COLO668 (cell line): ENCODE results near the gene NPIPA1.
"Not testable (repeated sequence)": the region's sequence is repeated elsewhere in the genome, so short reads cannot be mapped to it uniquely, and the experiment has no call there.

Experiments used
- DNase-seq: peaks from one replicate; lab custom pipeline; 2025; ENCODE audit not compliant: unreplicated experiment; lab: John Stamatoyannopoulos, UW

The NPIPA1 gene

GRCh38 chr16:14937143-14937542 lies at the start of gene NPIPA1:
Gene NPIPA1, plus strand, starts transcription at chr16:14937443. Its CDS starts 0 bp downstream, at chr16:14937443.
- DNase-seq = not testable (repeated sequence)

DNA sequence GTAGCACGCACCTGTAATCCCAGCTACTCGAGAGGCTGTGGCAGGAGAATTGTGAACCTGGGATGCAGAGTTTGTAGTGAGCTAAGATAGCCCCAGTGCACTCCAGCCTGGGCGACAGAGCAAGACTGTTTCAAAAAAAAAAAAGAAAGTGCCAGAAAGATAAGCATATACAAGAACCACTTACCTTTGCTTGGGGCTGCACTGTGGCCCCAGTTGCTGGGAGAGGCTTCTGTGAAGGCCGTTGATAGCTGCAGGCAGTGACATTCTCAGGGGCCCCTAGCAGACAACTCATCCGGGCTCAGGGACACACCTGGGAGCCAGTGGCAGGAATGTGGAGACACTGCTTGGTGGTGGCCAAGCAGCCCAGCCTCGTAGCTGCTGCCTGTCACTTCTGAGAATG lies 45.1 kb upstream of the NPIPA1 start:
- not testable (repeated sequence) for DNase-seq

DNA sequence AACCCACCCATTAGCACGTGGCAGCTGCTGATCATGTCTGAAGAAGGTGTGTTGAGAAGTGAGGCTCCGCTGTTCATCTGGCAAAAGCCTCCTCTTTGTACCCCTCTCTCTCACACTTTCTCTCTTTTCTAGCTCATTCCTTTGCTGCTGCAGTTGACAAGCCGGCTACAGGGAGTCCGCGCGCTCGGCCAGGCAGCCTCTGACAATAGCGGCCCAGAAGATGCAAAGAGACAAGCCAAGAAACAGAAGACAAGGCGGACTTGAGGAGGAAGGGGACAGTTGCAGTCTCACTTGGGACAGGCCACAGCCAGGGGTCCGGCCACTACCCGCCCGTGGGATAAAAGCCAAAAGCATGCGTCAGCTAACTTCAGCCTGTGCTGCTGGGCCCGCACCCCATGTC lies 41.9 kb upstream of the NPIPA1 start:
- DNase-seq = not testable (repeated sequence)

DNA sequence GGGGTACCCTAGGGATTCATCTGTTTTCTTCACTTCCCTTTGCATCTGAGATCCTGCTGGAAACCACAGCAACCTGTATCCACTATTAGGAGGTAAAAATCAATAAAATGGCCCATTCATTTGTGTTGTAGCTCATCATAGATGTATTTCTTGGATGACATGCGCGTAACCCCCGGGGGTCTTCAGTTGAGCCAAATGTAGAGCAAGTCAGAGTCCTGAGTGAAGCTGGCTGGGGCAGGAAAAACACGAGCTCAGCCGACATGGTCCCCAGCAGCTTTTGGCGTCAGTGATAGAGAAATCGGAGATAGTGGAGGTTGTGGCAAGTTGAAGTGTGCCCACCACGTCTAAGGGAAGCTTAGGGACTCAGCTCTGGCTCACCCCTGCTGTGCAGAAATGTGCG lies 41.2 kb upstream of the NPIPA1 start:
- not testable (repeated sequence) for DNase-seq

DNA sequence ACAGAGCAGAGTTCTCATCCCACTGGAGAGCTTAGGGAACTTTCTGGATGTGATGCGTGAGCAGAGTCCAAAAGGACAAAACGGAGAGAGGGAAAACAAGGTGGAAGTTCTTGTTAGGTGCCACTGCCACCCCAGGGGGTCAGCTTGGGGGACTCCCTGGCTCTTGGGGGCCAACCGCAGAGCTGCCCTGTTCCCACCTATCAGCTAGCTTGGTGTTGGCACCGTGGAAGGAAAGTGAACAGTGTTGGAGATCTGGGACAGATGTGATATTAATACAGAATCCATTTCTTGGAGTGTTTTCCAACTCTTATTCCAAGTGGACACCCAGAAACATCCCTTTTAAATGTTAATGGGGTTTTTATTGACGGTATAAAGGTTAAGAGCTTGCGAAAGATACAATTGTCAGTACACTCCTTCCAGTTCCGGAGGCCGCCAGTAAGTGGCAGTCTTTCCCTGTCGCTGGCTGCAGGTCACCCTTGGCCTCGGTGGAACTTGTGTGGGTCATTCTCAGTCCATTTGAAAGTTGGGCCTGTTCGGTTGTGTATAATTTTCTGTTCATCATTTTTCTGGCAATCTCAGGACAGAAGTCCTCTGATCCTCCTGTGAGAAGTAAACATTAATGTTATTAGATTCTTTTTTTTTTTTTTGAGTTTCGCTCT lies 40.1 kb upstream of the NPIPA1 start:
- DNase-seq = not testable (repeated sequence)

GRCh38 chr16:14898162-14898561 lies 39.1 kb upstream of the NPIPA1 start:
- DNase-seq = not testable (repeated sequence)

- not testable (repeated sequence) for DNase-seq
Measured at GRCh38 chr16:14903191-14903957, 33.9 kb upstream of the NPIPA1 start.

GRCh38 chr16:14909744-14910143 lies 27.5 kb upstream of the NPIPA1 start:
- DNase-seq = not testable (repeated sequence)

DNA sequence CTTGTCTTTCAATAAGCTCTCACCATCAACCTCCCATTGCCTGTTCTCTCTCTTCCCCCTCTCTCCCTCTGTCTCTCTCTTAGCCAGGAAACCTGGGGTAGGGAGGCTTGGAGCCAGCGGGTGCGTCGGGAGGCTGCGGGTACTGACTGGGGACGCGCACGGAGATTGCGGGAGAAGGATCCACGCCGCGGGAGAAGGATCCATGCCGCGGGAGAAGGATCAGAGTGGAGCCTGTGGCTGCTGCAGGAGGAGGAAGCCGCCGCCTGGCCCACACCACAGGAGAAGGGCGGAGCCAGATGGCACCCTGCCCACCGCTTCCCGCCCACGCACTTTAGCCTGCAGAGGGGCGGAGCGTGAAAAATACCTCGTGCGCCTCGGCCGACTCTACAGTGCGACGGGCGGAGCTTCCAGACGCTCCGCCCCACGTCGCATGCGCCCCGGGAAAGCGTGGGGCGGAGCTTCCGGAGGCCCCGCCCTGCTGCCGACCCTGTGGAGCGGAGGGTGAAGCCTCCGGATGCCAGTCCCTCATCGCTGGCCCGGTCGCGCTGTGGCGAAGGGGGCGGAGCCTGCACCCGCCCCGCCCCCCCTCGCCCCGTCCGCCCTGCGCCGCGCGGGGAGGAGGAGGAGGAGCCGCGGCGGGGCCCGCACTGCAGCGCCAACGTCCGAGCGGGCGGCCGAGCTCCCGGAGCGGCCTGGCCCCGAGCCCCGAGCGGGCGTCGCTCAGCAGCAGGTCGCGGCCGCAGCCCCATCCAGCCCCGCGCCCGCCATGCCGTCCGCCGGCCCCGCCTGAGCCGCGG lies 26.2 kb upstream of the NPIPA1 start:
- DNase-seq = not testable (repeated sequence)

GRCh38 chr16:14911954-14912353 lies 25.3 kb upstream of the NPIPA1 start:
- DNase-seq = not testable (repeated sequence)

DNA sequence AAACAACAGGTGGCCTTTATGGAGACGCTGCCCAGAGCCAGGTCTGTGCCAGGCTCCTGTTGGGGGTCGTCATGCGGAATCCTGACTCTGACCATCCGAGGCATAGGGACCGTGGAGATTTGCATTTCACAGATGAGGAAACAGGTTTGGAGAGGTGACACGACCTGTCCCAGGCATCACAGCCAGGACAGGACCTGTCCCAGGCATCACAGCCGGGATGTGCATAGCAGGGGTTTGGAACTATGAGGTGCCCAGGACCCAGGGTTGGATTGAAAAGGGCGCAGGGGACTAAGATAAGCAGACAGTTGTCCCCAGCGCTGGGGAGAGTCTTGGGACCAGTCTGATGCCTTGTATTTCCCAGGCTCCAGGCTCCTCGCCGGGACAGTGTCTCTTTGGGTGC lies 24.7 kb upstream of the NPIPA1 start:
- not testable (repeated sequence) for DNase-seq

- DNase-seq = not testable (repeated sequence)
Measured at GRCh38 chr16:14918504-14918903, 18.7 kb upstream of the NPIPA1 start.

DNA sequence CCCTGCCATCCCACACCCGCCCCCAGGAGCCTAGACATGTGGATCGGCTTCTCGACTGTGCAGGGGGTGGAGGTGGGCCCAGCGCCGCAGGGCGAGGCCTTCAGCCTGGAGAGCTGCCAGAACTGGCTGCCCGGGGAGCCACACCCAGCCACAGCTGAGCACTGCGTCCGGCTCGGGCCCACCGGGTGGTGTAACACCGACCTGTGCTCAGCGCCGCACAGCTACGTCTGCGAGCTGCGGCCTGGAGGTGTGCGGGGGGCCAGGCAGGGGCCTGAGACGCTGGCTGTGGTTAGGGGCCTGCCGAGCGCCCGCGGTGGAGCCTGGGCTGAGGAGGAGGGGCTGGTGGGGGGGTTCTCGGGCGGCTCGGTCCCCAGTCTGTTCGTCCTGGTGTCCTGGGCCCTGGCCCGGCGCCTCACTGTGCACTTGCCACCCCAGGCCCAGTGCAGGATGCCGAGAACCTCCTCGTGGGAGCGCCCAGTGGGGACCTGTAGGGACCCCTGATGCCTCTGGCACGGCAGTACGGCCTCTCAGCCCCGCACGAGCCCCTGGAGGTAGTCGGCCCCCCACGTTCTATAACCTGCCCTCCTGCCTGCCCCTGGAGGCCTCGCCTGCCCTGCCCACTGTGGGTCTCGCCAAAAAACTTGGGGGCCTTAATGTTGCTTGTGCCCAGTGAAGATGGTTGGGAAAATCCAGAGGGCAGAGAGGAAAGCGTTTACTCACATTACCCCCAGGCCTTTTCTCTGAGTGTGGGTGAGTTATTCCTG lies 17.2 kb upstream of the NPIPA1 start:
- DNase-seq = not testable (repeated sequence)

- not testable (repeated sequence) for DNase-seq
Measured at GRCh38 chr16:14922285-14922684, 15.0 kb upstream of the NPIPA1 start.

DNA sequence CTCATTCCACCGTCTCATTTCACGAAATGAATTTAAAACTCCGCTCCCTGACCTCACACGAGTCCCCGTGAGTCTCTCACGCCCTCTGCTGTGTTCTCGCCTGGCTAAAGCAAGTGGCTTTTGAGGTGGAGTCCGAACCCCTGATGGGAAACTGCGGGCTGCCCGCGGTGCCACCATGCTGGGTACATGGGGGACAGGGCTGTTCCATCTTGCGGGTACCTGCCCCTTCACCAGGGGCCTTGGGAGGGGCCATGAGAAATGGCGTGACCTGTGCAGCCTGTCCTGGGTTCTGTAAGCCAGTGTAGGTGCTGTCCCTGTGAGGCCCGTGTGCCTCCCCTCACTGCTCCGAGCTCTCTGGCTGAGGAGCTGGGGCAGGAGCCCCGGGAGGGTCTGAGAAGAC lies 14.3 kb upstream of the NPIPA1 start:
- not testable (repeated sequence) for DNase-seq

DNA sequence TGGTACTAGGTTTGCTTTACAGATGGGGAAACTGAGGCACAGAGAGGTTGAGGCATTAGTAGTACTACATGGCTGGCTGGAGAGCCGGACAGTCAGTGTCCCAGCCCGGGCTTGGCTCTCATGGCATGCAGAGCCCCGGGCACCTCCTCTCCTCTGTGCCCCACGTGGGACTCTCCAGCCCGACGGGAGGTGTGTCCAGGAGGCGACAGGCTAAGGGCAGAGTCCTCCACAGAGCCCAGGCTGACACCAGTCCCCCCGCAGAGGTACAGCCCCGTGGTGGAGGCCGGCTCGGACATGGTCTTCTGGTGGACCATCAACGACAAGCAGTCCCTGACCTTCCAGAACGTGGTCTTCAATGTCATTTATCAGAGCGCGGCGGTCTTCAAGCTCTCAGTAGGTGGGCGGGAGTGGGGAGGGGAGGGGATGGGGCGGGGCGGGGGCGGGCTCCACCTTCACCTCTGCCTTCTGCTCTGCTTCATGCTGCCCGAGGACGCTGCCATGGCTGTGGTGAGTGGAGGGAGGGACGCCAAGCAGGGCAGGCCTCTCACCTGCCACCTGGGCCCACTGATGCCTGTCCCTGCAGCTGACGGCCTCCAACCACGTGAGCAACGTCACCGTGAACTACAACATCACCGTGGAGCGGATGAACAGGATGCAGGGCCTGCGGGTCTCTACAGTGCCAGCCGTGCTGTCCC lies 13.7 kb upstream of the NPIPA1 start:
- DNase-seq = not testable (repeated sequence)

DNA sequence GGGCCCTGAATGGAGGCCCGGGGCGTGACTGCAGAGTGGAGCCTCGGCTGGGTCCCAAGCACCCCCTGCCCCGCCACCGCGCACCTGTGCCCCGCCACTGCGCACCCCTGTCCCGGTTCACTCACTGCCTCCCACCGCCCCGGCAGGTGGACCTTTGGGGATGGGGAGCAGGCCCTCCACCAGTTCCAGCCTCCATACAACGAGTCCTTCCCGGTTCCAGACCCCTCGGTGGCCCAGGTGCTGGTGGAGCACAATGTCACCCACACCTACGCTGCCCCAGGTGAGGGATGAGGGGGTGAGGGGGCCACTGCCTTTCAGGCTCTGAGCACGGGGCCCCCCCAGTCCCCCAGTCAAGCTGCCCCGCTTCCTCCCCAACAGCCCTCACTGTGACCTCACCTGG lies 12.9 kb upstream of the NPIPA1 start:
- DNase-seq = not testable (repeated sequence)

DNA sequence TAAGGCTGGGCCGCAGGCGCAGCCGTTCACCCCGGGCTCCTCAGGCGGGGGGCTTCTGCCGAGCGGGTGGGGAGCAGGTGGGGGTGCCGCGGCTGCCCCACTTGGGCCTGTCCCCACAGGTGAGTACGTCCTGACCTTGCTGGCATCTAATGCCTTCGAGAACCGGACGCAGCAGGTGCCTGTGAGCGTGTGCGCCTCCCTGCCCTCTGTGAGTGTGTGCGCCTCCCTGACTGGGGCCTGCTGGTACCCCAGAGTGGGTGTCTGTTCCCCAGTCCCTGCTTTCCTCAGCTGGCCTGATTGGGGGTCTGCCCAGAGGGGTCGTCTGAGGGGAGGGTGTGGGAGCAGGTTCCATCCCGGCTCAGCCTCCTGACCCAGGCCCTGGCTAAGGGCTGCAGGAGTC lies 12.3 kb upstream of the NPIPA1 start:
- not testable (repeated sequence) for DNase-seq

DNA sequence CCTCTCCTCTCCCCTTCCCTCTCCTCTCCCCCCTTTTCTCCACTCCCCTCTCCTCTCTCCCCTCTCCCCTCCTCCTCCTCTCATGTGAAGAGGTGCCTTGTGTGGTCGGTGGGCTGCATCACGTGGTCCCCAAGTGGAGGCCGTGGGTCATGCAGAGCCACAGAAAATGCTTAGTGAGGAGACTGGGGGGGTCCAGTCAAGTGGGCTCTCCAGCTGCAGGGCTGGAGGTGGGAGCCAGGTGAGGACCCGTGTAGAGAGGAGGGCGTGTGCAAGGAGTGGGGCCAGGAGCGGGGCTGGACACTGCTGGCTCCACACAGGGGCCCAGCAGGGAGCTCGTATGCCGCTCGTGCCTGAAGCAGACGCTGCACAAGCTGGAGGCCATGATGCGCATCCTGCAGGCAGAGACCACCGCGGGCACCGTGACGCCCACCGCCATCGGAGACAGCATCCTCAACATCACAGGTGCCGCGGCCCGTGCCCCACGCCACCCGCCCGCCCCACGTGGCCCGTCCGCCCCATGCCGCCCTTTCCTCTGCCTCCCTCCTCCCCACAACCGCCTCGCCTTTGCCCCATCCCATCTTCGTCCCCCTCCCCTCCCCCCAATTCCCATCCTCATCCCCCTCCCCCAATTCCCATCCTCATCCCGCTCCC lies 9.1 kb upstream of the NPIPA1 start:
- not testable (repeated sequence) for DNase-seq

DNA sequence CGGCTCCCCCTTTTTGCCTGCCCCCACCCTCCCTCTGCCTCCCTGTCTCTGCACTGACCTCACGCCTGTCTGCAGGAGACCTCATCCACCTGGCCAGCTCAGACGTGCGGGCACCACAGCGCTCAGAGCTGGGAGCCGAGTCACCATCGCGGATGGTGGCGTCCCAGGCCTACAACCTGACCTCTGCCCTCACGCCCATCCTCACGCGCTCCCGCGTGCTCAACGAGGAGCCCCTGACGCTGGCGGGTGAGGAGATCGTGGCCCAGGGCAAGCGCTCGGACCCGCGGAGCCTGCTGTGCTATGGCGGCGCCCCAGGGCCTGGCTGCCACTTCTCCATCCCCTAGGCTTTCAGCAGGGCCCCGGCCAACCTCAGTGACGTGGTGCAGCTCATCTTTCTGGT lies 8.1 kb upstream of the NPIPA1 start:
- not testable (repeated sequence) for DNase-seq
